Measurements from ENCODE around the gene VPS51. TPM values are rescaled to one million over a fixed set of nuclear protein-coding genes. Genes with fewer than 3 reads are reported as not detected.

Gene VPS51
- total and polyA plus RNA-seq, 10 of the 15 experiments (the other 5 are each of a cell fraction or from before 2014, with no cell fraction given): 1.5 to 279 (median 53.2) TPM

DNA sequence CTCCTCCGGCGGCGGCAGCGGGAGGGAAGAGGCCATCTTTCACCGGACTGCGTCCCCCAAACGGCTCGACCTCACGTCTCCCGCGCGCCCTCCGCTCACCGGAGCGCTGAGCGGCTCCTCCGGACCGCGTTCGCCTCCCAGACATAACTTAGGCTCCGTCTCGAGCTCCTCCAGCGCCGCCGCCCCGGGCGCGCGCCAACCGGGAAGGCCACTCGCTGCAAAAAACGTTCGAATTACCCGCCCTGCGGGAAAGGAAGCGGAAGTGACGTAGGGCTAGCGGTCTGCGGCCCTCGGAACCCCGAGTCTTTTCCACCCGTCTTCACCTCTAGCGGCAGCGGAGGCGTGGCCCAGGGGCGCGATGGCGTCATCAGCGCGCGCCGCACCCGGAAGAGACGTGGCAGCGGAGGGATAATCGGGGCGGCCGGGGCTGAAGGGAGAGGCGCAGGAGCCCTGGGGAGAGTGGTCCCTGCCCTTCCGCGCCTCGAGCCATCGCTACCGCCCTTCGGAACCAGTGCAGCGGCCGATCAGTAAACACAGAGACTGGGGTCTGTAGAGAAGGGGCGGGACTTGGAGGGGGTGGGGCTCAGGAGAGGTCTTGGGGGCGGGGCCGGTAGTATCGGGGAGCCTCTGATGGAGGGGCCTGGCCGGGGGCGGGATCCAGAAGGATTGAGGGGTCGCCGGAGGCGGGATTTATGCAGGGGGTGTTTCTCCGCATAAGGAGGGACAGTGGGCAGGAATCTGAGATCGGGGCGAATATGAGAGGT is 12.0 kb upstream of the VPS51 start, which contains the start of the genes CDCA5 and ZFPL1 (continued):
- TF ChIP-seq, protein P1, sequence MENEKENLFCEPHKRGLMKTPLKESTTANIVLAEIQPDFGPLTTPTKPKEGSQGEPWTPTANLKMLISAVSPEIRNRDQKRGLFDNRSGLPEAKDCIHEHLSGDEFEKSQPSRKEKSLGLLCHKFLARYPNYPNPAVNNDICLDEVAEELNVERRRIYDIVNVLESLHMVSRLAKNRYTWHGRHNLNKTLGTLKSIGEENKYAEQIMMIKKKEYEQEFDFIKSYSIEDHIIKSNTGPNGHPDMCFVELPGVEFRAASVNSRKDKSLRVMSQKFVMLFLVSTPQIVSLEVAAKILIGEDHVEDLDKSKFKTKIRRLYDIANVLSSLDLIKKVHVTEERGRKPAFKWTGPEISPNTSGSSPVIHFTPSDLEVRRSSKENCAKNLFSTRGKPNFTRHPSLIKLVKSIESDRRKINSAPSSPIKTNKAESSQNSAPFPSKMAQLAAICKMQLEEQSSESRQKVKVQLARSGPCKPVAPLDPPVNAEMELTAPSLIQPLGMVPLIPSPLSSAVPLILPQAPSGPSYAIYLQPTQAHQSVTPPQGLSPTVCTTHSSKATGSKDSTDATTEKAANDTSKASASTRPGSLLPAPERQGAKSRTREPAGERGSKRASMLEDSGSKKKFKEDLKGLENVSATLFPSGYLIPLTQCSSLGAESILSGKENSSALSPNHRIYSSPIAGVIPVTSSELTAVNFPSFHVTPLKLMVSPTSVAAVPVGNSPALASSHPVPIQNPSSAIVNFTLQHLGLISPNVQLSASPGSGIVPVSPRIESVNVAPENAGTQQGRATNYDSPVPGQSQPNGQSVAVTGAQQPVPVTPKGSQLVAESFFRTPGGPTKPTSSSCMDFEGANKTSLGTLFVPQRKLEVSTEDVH (IDR thresholded peaks at IDR 0.05; ENCODE audit: low read depth, partially characterized antibody): peak; percentile 94
- peak; percentile 44 for TF ChIP-seq PML (IDR thresholded peaks at IDR 0.05; ENCODE audit: low read length)
- TF ChIP-seq TAF1 (IDR thresholded peaks at IDR 0.05; ENCODE audit: borderline replicate concordance, low read depth, low read length): peak; percentile 55; the same call in 1 of the 2 replicates
- peak; percentile 46; the same call in 1 of the 2 replicates for TF ChIP-seq SPI1 (IDR thresholded peaks at IDR 0.05; ENCODE audit: borderline replicate concordance, insufficient read depth, low read depth, low read length)
- no peak for TF ChIP-seq FOS (IDR thresholded peaks at IDR 0.05; ENCODE audit: borderline replicate concordance, extremely low read depth, insufficient read length)
- peak; percentile 97 for TF ChIP-seq POLR2A (IDR thresholded peaks at IDR 0.05; ENCODE audit: low read depth, low read length)
- no peak; the same call in 1 of the 2 replicates for TF ChIP-seq SMARCA5 (IDR thresholded peaks at IDR 0.05)
- peak; percentile 29 to 65; a peak in 3 of 4 replicates for TF ChIP-seq BHLHE40 (IDR thresholded peaks at IDR 0.05; ENCODE audit: borderline replicate concordance in 1 of 2, low read depth in 2 of 2, low read length in 1 of 2)
- no peak for TF ChIP-seq CBX3 (IDR thresholded peaks at IDR 0.05; ENCODE audit: borderline replicate concordance, low read depth)
- TF ChIP-seq CHD4 (IDR thresholded peaks at IDR 0.05): no peak
- peak; percentile 65 for TF ChIP-seq NR2F1 (conservative IDR thresholded peaks at IDR 0.05)
- no peak for TF ChIP-seq RAD51 (IDR thresholded peaks at IDR 0.05)
- TF ChIP-seq TCF12 (IDR thresholded peaks at IDR 0.05; ENCODE audit: low read depth, low read length): no peak; the same call in 1 of the 2 replicates
- peak; percentile 97 for TF ChIP-seq GABPA (IDR thresholded peaks at IDR 0.05; ENCODE audit: low read depth)
- TF ChIP-seq HDGF (IDR thresholded peaks at IDR 0.05): no peak
- TF ChIP-seq, protein P2, sequence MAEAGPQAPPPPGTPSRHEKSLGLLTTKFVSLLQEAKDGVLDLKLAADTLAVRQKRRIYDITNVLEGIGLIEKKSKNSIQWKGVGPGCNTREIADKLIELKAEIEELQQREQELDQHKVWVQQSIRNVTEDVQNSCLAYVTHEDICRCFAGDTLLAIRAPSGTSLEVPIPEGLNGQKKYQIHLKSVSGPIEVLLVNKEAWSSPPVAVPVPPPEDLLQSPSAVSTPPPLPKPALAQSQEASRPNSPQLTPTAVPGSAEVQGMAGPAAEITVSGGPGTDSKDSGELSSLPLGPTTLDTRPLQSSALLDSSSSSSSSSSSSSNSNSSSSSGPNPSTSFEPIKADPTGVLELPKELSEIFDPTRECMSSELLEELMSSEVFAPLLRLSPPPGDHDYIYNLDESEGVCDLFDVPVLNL (IDR thresholded peaks at IDR 0.05; ENCODE audit: low read depth, low read length): peak; percentile 100
- peak; percentile 28; the same call in 1 of the 2 replicates for TF ChIP-seq NFYB (IDR thresholded peaks at IDR 0.05; ENCODE audit: insufficient read depth, low read depth, low read length)
- peak; percentile 99 for TF ChIP-seq SIN3A (IDR thresholded peaks at IDR 0.05; ENCODE audit: low read depth, low read length)
- TF ChIP-seq RFX5 (IDR thresholded peaks at IDR 0.05; ENCODE audit: low read depth, low read length): peak; percentile 57; the same call in 1 of the 2 replicates
- 0 out of 2 replicates have a peak, but pooled peaks have one; percentile 46 for TF ChIP-seq SREBF2 (IDR thresholded peaks at IDR 0.05; ENCODE audit: low read length)
- TF ChIP-seq, protein P3, sequence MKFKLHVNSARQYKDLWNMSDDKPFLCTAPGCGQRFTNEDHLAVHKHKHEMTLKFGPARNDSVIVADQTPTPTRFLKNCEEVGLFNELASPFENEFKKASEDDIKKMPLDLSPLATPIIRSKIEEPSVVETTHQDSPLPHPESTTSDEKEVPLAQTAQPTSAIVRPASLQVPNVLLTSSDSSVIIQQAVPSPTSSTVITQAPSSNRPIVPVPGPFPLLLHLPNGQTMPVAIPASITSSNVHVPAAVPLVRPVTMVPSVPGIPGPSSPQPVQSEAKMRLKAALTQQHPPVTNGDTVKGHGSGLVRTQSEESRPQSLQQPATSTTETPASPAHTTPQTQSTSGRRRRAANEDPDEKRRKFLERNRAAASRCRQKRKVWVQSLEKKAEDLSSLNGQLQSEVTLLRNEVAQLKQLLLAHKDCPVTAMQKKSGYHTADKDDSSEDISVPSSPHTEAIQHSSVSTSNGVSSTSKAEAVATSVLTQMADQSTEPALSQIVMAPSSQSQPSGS (IDR thresholded peaks at IDR 0.05; ENCODE audit: low read length): no peak
- TF ChIP-seq TCF3 (IDR thresholded peaks at IDR 0.05; ENCODE audit: borderline replicate concordance, insufficient read depth, low read depth, low read length): no peak
- TF ChIP-seq SIX5 (IDR thresholded peaks at IDR 0.05; ENCODE audit: low read depth, low read length, severe bottlenecking): peak; percentile 62

Measured in GM12878 (cell line).